SH-SY5Y (cell line): ENCODE results near the gene TXNDC15.
A peak's percentile ranks its signal among the peaks of the same experiment; 100 is the strongest.

Experiments
- GATA2 ChIP-seq: IDR thresholded peaks from 2 replicates; pipeline ENCODE4 v1.6.1; 2011; ENCODE audit warnings: mild to moderate bottlenecking, low read depth, low read length
- GATA3 ChIP-seq: IDR thresholded peaks from 2 replicates; pipeline ENCODE4 v1.6.1; 2011; ENCODE audit warnings: low read depth, mild to moderate bottlenecking, low read length, moderate library complexity

Gene TXNDC15

DNA sequence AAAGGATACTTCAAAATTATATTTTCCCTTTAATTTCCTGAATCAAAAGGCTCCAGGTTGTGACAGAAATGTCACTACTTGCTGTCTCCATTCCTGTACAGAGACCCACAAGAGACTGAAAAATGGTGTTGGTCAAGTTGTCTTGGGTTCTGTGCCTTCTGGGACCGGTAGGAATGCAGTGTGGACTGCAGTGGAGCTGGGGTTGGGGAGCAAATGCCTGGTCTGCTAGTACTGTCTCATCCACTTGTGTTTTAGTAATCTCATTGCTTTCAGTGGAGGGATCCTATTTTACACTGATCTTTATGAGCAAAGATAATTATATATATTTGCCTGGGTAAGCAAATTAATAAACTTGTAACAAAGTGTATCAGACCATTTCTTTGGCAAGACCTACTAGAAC is 69.4 kb downstream of the TXNDC15 start:
- TF ChIP-seq GATA2 (no peak), GATA3 (no peak)

DNA sequence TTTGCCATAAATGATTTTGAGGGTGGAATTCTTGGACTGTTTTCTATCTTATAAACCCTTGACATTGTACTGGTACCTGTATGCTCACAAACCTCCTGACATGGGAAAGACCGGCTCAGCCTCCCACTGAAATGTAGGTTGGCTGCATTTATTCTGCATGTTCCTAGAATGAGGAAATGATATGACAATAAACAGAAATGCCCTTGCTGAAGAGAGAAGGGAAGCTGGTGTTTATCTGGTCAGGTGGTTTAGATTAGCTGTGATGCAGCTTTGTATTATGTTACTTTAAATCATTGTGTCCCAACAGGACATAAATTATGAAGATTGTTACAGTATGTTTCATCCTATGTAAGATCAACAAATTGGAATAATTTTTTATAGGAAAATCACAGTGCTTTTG is 70.5 kb downstream of the TXNDC15 start:
- peak; percentile 50 for TF ChIP-seq GATA2
- TF ChIP-seq GATA3 = 0 out of 2 replicates have a peak, but pooled peaks have one; percentile 35

GRCh38 chr5:134945041-134945440 is 70.9 kb downstream of the TXNDC15 start:
- TF ChIP-seq GATA3 (no peak), GATA2 (no peak)

DNA sequence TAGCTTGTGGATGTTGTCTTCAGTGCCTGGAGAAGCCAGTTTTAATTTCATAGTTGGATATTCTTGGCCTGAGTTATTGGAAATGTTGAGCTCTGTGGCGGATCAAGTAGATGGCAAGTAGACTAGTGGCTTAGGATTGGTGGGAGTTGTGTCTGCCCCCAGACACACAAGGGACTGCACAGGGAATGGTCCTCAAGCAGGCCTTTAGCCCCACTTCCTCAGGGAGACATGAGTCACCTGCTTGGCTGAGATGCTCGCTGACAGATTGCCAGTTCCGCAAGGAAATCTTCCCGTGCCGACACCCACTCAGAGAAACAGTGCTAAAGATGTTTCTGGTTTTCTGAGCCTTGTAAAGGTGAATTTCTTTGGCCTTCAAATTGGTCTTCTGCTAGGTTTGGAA is 74.7 kb downstream of the TXNDC15 start:
- TF ChIP-seq GATA2 = no peak
- TF ChIP-seq GATA3 = no peak

GRCh38 chr5:134949316-134949715 is 75.1 kb downstream of the TXNDC15 start:
- TF ChIP-seq GATA2 = no peak
- no peak for TF ChIP-seq GATA3
